ENCODE measurements around the gene ABTB2. TPM values are rescaled to one million over a fixed set of nuclear protein-coding genes. Genes with fewer than 3 reads are reported as not detected.

The ABTB2 gene
- total and polyA plus RNA-seq, 2 of the 8 experiments (the other 6 are each of a cell fraction or from before 2014, with no cell fraction given), result 7.7 to 10.2 TPM

DNA sequence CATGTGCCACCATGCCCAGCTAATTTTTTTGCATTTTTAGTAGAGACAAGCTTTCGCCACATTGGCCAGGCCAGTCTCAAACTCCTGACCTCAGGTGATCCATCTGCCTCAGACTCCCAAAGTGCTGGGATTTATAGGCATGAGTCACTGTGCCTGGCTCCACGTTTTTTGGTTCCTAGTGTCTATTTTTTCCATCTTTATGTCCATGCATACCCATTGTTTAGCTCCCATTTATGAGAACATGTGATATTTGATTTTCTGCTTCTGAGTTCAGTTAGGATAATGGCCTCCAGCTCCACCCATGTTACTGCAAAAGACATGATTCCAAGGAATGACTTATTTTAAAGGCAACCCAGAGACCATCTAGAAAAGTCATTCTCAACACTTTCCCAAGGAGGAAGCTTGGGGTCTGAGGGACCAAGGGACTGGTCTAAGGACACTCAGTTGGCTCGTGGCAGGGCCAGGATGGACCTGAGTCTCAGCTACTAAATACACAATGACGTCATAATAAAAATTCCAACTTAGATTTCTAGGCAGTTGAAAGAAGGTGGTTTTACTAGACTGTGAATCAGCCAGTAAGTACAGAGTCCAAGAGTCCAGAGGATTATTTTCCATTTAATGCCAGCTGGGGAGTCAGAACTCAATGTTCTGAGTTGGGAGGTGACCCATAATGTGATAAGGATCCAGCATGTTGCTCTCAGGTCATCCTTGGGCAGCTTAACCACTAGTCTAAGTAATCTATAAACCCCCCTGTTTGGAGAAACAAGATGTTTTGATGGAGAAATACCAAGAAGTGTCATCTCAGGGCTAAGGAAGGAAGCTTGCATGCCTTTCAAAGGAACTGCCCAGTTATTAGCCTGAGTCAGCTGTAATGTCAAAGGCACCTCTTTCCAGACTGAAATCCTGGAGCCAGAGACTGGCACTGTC lies 39.4 kb downstream of the ABTB2 start:
- CTCF ChIA-PET (ENCODE audit: partially characterized antibody), result interaction anchor here (0.7 to 3.9 kb wide), 7 partner anchors 9 to 560 kb away, joined by 3 to 21 read pairs (median 3); no protein-coding TSS in a partner anchor
- 93% methylated on average over 4 of the region's 4 CpGs; no CpG with 5 or more reads in 1 of the 2 experiments for WGBS, 2 experiments (ENCODE audit: extremely low coverage in 1 of 2, insufficient coverage in 1 of 2, insufficient read length in 1 of 2, insufficient replicate concordance in 2 of 2, low coverage in 1 of 2, low lambda C conversion rate in 2 of 2, missing lambda C conversion rate in 1 of 2)
- H3K27ac ChIP-seq (ENCODE audit: low read depth, low read length), result no peak overlapping the region
- TF ChIP-seq SAP30 (IDR thresholded peaks at IDR 0.05; ENCODE audit: insufficient read depth, insufficient replicate concordance, low read length), result no peak
- TF ChIP-seq SUZ12 (IDR thresholded peaks at IDR 0.05; ENCODE audit: low read length), result no peak
- TF ChIP-seq RBBP5 (IDR thresholded peaks at IDR 0.05; ENCODE audit: borderline replicate concordance, low read depth, low read length), result no peak
- TF ChIP-seq POLR2A (IDR thresholded peaks at IDR 0.05; ENCODE audit: control extremely low read depth in 1 of 2, low read depth in 2 of 2, low read length in 2 of 2), result no peak

More for the DNA sequence above, 39.4 kb downstream of the ABTB2 start:
- DNase-seq (ENCODE audit: low read depth in 1 of 2, low spot score in 2 of 2) (no peak), FAIRE-seq (no peak)
- Histone ChIP-seq H2BK120ac (replicated peaks; ENCODE audit: low read depth, low read length) (no peak overlapping the region), H3K56ac (replicated peaks; ENCODE audit: insufficient read length, low read depth, low read length) (no peak overlapping the region), H4K8ac (ENCODE audit: extremely low read depth, insufficient read depth, low read length) (no peak overlapping the region), H2BK20ac (ENCODE audit: low read length) (no peak overlapping the region), H3K27me3 (replicated peaks in 1 of 4; ENCODE audit: control insufficient read depth in 3 of 4, extremely low read depth in 1 of 4, insufficient read depth in 3 of 4, low read length in 3 of 4) (no peaks in the 10 kb centered on the region), H3K14ac (ENCODE audit: insufficient read length) (no peak overlapping the region), H3K9me3 (ENCODE audit: insufficient read depth in 2 of 2, low read depth in 1 of 2, low read length in 1 of 2) (no peaks in the 10 kb centered on the region), H2BK12ac (ENCODE audit: low read depth, low read length) (no peak overlapping the region), H2BK5ac (ENCODE audit: low read depth, low read length) (no peak overlapping the region), H3K23me2 (ENCODE audit: low read depth, low read length) (no peaks in the 10 kb centered on the region), H3K9ac (replicated peaks in 1 of 4; ENCODE audit: extremely low read depth in 1 of 4, low read depth in 3 of 4, low read length in 3 of 4) (no peak overlapping the region), H3K4me3 (ENCODE audit: extremely low read depth in 1 of 4, insufficient read depth in 2 of 4, low read depth in 3 of 4, low read length in 4 of 4) (no peak overlapping the region), H3K18ac (ENCODE audit: extremely low read depth, low read length) (no peak overlapping the region), H4K91ac (replicated peaks; ENCODE audit: insufficient read length, low read length) (no peak overlapping the region), H3K36me3 (ENCODE audit: control insufficient read depth in 2 of 4, insufficient read depth in 4 of 4, low read length in 3 of 4) (no peaks in the 10 kb centered on the region), H3K79me2 (ENCODE audit: control insufficient read depth in 1 of 2, insufficient read depth in 2 of 2, low read length in 2 of 2) (no peaks in the 10 kb centered on the region), H2AK5ac (ENCODE audit: low read depth, low read length) (no peak overlapping the region), H2AFZ (ENCODE audit: low read length) (no peak overlapping the region), H3K4me2 (ENCODE audit: insufficient read depth in 1 of 2, low read depth in 2 of 2, low read length in 2 of 2) (no peak overlapping the region), H4K20me1 (replicated peaks in 1 of 2; ENCODE audit: control insufficient read depth in 1 of 2, insufficient read depth in 2 of 2, low read length in 2 of 2) (no peaks in the 10 kb centered on the region), H2BK15ac (ENCODE audit: low read length) (no peak overlapping the region), H3K4ac (replicated peaks; ENCODE audit: insufficient read length, low read depth, low read length) (no peak overlapping the region), H3K4me1 (replicated peaks in 1 of 4; ENCODE audit: control insufficient read depth in 3 of 4, insufficient read depth in 4 of 4, low read length in 3 of 4) (peaks cover 0 to 7% (median 3%) of the 10 kb centered on the region in 4 experiments; a peak in 4 of 7 replicates), H3K79me1 (ENCODE audit: low read depth, low read length) (no peaks in the 10 kb centered on the region), H3K23ac (ENCODE audit: insufficient read length) (no peak overlapping the region), H4K5ac (ENCODE audit: insufficient read length, low read depth, low read length) (no peak overlapping the region)
- POLR2A ChIA-PET (ENCODE audit: partially characterized antibody), result interaction anchor here (1.3 kb wide), 1 partner anchor 11 kb away, joined by 6 read pairs; no protein-coding TSS in a partner anchor
